ENCODE results near the gene ADAMTS10. TPM values are rescaled to one million over a fixed set of nuclear protein-coding genes. Genes with fewer than 3 reads are reported as not detected.

The ADAMTS10 gene
- total and polyA plus RNA-seq, 2 of the 8 experiments (the other 6 are each of a cell fraction or from before 2014, with no cell fraction given), result 6.9 to 17.4 TPM

DNA sequence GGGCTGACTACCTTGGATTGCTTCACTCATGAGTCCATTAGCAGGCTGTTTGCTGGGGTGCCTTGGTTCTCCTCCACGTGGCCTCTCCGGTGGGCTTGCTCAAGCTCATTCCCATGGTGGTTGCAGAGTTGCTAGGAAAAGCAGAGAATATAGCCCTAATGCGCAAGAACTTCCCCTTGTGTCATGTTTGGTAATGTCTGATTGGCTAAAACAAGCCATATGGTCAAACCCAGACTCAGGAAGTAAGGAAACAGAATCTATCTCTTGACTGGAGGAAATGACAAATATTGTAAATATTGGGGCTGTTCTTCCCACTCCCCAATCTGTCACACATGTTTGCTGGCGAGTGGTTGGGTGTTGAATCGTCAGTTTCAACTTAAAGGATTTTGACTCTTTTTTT, 32.0 kb upstream of the ADAMTS10 start:
- Histone ChIP-seq H4K91ac (replicated peaks; ENCODE audit: insufficient read length, low read length) (no peak overlapping the region), H3K4me3 (ENCODE audit: extremely low read depth in 1 of 4, insufficient read depth in 2 of 4, low read depth in 3 of 4, low read length in 4 of 4) (no peak overlapping the region), H3K4me2 (ENCODE audit: insufficient read depth in 1 of 2, low read depth in 2 of 2, low read length in 2 of 2) (no peak overlapping the region), H3K23me2 (ENCODE audit: low read depth, low read length) (no peaks in the 10 kb centered on the region), H2BK20ac (ENCODE audit: low read length) (no peak overlapping the region), H3K4me1 (replicated peaks in 1 of 4; ENCODE audit: control insufficient read depth in 3 of 4, insufficient read depth in 4 of 4, low read length in 3 of 4) (no peaks in the 10 kb centered on the region), H2AFZ (ENCODE audit: low read length) (no peak overlapping the region), H3K27me3 (replicated peaks in 1 of 4; ENCODE audit: control insufficient read depth in 3 of 4, extremely low read depth in 1 of 4, insufficient read depth in 3 of 4, low read length in 3 of 4) (peaks cover 0 to 13% (median 8%) of the 10 kb centered on the region in 4 experiments; a peak in 3 of 7 replicates), H4K20me1 (replicated peaks in 1 of 2; ENCODE audit: control insufficient read depth in 1 of 2, insufficient read depth in 2 of 2, low read length in 2 of 2) (peaks cover 0 to 1% of the 10 kb centered on the region in 2 experiments), H3K23ac (ENCODE audit: insufficient read length) (no peak overlapping the region), H2BK12ac (ENCODE audit: low read depth, low read length) (no peak overlapping the region), H3K4ac (replicated peaks; ENCODE audit: insufficient read length, low read depth, low read length) (no peak overlapping the region), H4K5ac (ENCODE audit: insufficient read length, low read depth, low read length) (no peak overlapping the region), H2BK5ac (ENCODE audit: low read depth, low read length) (no peak overlapping the region), H3K9ac (replicated peaks in 1 of 4; ENCODE audit: extremely low read depth in 1 of 4, low read depth in 3 of 4, low read length in 3 of 4) (no peak overlapping the region), H2BK15ac (ENCODE audit: low read length) (no peak overlapping the region), H3K18ac (ENCODE audit: extremely low read depth, low read length) (no peak overlapping the region), H2AK5ac (ENCODE audit: low read depth, low read length) (no peak overlapping the region), H3K9me3 (ENCODE audit: insufficient read depth in 2 of 2, low read depth in 1 of 2, low read length in 1 of 2) (peaks cover 0 to 5% of the 10 kb centered on the region in 2 experiments; a peak in 2 of 4 replicates), H3K79me1 (ENCODE audit: low read depth, low read length) (no peaks in the 10 kb centered on the region), H2BK120ac (replicated peaks; ENCODE audit: low read depth, low read length) (no peak overlapping the region), H3K27ac (ENCODE audit: low read depth, low read length) (no peak overlapping the region), H3K79me2 (ENCODE audit: control insufficient read depth in 1 of 2, insufficient read depth in 2 of 2, low read length in 2 of 2) (no peaks in the 10 kb centered on the region), H3K14ac (ENCODE audit: insufficient read length) (no peak overlapping the region), H4K8ac (ENCODE audit: extremely low read depth, insufficient read depth, low read length) (no peak overlapping the region), H3K56ac (replicated peaks; ENCODE audit: insufficient read length, low read depth, low read length) (no peak overlapping the region), H3K36me3 (ENCODE audit: control insufficient read depth in 2 of 4, insufficient read depth in 4 of 4, low read length in 3 of 4) (no peaks in the 10 kb centered on the region)
- DNase-seq (ENCODE audit: low read depth in 1 of 2, low spot score in 2 of 2) (no peak), FAIRE-seq (no peak)
- WGBS, 2 experiments (ENCODE audit: extremely low coverage in 1 of 2, insufficient coverage in 1 of 2, insufficient read length in 1 of 2, insufficient replicate concordance in 2 of 2, low coverage in 1 of 2, low lambda C conversion rate in 2 of 2, missing lambda C conversion rate in 1 of 2), result 79% methylated on average over 5 of the region's 5 CpGs; no CpG with 5 or more reads in 1 of the 2 experiments
- POLR2A ChIA-PET (ENCODE audit: partially characterized antibody), result interaction anchor here (0.5 to 1.9 kb wide), 2 partner anchors 30 to 428 kb away, joined by 3 to 9 read pairs; no protein-coding TSS in a partner anchor
- CTCF ChIA-PET (ENCODE audit: partially characterized antibody), result interaction anchor here (0.6 to 6.8 kb wide), 13 partner anchors 10 to 408 kb away, joined by 3 to 45 read pairs (median 7); partner anchors contain the start of genes MYO1F and NFILZ
- TF ChIP-seq BCL11A (IDR thresholded peaks at IDR 0.05; ENCODE audit: low read depth in 2 of 2, low read length in 2 of 2) (no peak), POLR2A (IDR thresholded peaks at IDR 0.05; ENCODE audit: control extremely low read depth in 1 of 2, low read depth in 2 of 2, low read length in 2 of 2) (no peak), SP2 (IDR thresholded peaks at IDR 0.05; ENCODE audit: low read length) (no peak), GABPA (IDR thresholded peaks at IDR 0.05; ENCODE audit: borderline replicate concordance, insufficient read depth, low read length) (no peak), SIX5 (IDR thresholded peaks at IDR 0.05; ENCODE audit: low read depth, low read length) (no peak), SP4 (IDR thresholded peaks at IDR 0.05; ENCODE audit: low read length) (no peak), PHF8 (conservative IDR thresholded peaks at IDR 0.05; ENCODE audit: low read depth, low read length) (no peak), EZH2 (IDR thresholded peaks at IDR 0.05; ENCODE audit: low read depth, low read length, severe bottlenecking) (no peak), CBX8 (IDR thresholded peaks at IDR 0.05; ENCODE audit: borderline replicate concordance, low read depth, low read length) (no peak)
- TF ChIP-seq, protein P1, sequence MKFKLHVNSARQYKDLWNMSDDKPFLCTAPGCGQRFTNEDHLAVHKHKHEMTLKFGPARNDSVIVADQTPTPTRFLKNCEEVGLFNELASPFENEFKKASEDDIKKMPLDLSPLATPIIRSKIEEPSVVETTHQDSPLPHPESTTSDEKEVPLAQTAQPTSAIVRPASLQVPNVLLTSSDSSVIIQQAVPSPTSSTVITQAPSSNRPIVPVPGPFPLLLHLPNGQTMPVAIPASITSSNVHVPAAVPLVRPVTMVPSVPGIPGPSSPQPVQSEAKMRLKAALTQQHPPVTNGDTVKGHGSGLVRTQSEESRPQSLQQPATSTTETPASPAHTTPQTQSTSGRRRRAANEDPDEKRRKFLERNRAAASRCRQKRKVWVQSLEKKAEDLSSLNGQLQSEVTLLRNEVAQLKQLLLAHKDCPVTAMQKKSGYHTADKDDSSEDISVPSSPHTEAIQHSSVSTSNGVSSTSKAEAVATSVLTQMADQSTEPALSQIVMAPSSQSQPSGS (IDR thresholded peaks at IDR 0.05; ENCODE audit: low read length), result no peak
- TF ChIP-seq, protein P2, sequence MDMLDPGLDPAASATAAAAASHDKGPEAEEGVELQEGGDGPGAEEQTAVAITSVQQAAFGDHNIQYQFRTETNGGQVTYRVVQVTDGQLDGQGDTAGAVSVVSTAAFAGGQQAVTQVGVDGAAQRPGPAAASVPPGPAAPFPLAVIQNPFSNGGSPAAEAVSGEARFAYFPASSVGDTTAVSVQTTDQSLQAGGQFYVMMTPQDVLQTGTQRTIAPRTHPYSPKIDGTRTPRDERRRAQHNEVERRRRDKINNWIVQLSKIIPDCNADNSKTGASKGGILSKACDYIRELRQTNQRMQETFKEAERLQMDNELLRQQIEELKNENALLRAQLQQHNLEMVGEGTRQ (IDR thresholded peaks at IDR 0.05; ENCODE audit: low read length), result no peak
